Measurements from ENCODE around the gene WSCD1. TPM values are rescaled to one million over a fixed set of nuclear protein-coding genes. Genes with fewer than 3 reads are reported as not detected.

Gene WSCD1
- total and polyA plus RNA-seq, 2 of the 4 experiments (the other 2 are of a cell fraction), result 0.07 TPM; not detected in 1

DNA sequence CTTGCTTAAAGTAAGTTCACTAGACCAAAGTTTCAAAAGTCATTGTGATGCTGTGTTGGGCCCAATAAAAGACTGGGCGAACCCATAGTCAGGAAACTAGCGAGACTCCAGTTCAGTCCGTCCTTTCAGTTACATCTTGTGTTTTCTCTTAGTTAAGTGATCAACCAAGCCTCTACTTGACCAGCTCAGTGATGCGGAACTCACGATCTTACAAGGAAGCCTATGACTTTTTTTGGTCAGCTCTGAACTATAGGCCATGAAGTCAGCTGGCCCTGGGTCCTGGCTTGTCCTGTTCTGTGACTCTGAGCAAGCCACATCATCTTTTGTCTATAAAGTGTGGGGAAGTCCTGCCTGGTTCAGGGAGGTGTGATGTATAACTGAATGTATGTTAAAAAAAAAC, 21.7 kb upstream of the WSCD1 start:
- TF ChIP-seq BHLHE40 (IDR thresholded peaks at IDR 0.05; ENCODE audit: low read depth, low read length) (no peak), RFX5 (IDR thresholded peaks at IDR 0.05; ENCODE audit: low read depth, low read length) (no peak), USF2 (IDR thresholded peaks at IDR 0.05; ENCODE audit: low read depth, low read length) (no peak), CEBPB (IDR thresholded peaks at IDR 0.05; ENCODE audit: low read depth, low read length) (no peak), RAD21 (IDR thresholded peaks at IDR 0.05; ENCODE audit: low read length) (no peak)
- no peak overlapping the region for H4K8ac ChIP-seq (ENCODE audit: low read depth in 2 of 2, low read length in 2 of 2)
- 59% methylated on average over 2 of the region's 5 CpGs; no CpG with 5 or more reads in 1 of the 2 experiments for WGBS, 2 experiments (ENCODE audit: extremely low coverage in 2 of 2, insufficient read length in 1 of 2)
- dilution Hi-C loops (cut with HindIII; ENCODE audit: low sequenced_read_pairs, unreplicated experiment), result no loop called here
- no peak overlapping the region for H3K4me2 ChIP-seq (ENCODE audit: low read depth, low read length)
- no peaks in the 10 kb centered on the region for H4K20me1 ChIP-seq (ENCODE audit: insufficient read depth, low read length)
- no peak overlapping the region for H4K5ac ChIP-seq (ENCODE audit: low read depth, low read length)
- no peak overlapping the region for H3K14ac ChIP-seq (replicated peaks; ENCODE audit: low read depth, low read length)
- POLR2A ChIA-PET (ENCODE audit: unreplicated experiment), result no interaction called here
- no peak overlapping the region for H3K4me3 ChIP-seq (ENCODE audit: insufficient read depth, low read depth, low read length)
- H3K9me3 ChIP-seq (ENCODE audit: control insufficient read depth, insufficient read depth, low read length), result no peaks in the 10 kb centered on the region
- no peak overlapping the region for H3K18ac ChIP-seq (ENCODE audit: low read depth, low read length)
- no peak overlapping the region for H2BK20ac ChIP-seq (ENCODE audit: low read depth, low read length)
- H3K79me1 ChIP-seq (ENCODE audit: low read depth in 1 of 2, low read length in 2 of 2), result no peaks in the 10 kb centered on the region
- no peak overlapping the region for H3K56ac ChIP-seq (ENCODE audit: extremely low read depth, insufficient read depth, low read length)
- CTCF ChIA-PET, result no interaction called here
- in situ Hi-C loops (cut with MboI; ENCODE audit: low sequenced_read_pairs), result no loop called here
- no peak overlapping the region for H3K27ac ChIP-seq (ENCODE audit: insufficient read depth, low read length)
- no peaks in the 10 kb centered on the region for H3K4me1 ChIP-seq (ENCODE audit: control insufficient read depth, insufficient read depth, low read length)
- no peak overlapping the region for H2AFZ ChIP-seq (replicated peaks; ENCODE audit: low read length, poor library complexity)
- no peak overlapping the region for H3K4ac ChIP-seq (ENCODE audit: low read depth, low read length)
- intact Hi-C loops (cut with micrococcal nuclease), result no loop called here
- no TSS peak for BruUV-seq (replicated peaks)
- no peak overlapping the region for H2AK9ac ChIP-seq (replicated peaks; ENCODE audit: low read depth, low read length, poor library complexity)
- DNase-seq (no peak), ATAC-seq (ENCODE audit: low read depth) (no peak)
- H2BK120ac ChIP-seq (ENCODE audit: low read depth, low read length), result no peak overlapping the region
- H2BK15ac ChIP-seq (ENCODE audit: low read depth, low read length), result no peak overlapping the region
- no peak overlapping the region for H2AK5ac ChIP-seq (ENCODE audit: low read depth, low read length)
- H2BK5ac ChIP-seq (ENCODE audit: low read depth, low read length, poor library complexity, severe bottlenecking), result no peak overlapping the region
- H3K9ac ChIP-seq (ENCODE audit: low read depth, low read length), result no peak overlapping the region
- no peaks in the 10 kb centered on the region for H3K36me3 ChIP-seq (ENCODE audit: control insufficient read depth, insufficient read depth, low read length)
- H4K91ac ChIP-seq (ENCODE audit: insufficient read depth, low read depth, low read length), result no peak overlapping the region
- no peaks in the 10 kb centered on the region for H3K27me3 ChIP-seq (ENCODE audit: control insufficient read depth, insufficient read depth, low read length)
- H3K23ac ChIP-seq (ENCODE audit: low read depth, low read length), result no peak overlapping the region
- H3K9me1 ChIP-seq (ENCODE audit: insufficient read depth, low read length), result no peaks in the 10 kb centered on the region

All from IMR-90 (cell line).